HCT116 (cell line): ENCODE data around the gene C3orf20. TPM values are rescaled to one million over a fixed set of nuclear protein-coding genes. Genes with fewer than 3 reads are reported as not detected.

Experiments
- ATAC-seq: fragments of 200-7000 bp; cut with Tn5 transposase; 2 replicates; pipeline ENCODE4 v1.9.1; 2020; ENCODE audit warnings: mild to moderate bottlenecking, moderate library complexity
- BruUV-seq: library from RNA; stranded (reverse); fragments of 400-500 nt; replicated peaks from 2 replicates; lab custom pipeline; 2021; lab: Mats Ljungman, UMichigan
- CTCF ChIA-PET: fragments of 300-600 bp; sonication (Branson Sonifier 250); formaldehyde crosslinking; loops from one replicate; lab custom pipeline; 2021; ENCODE audit warnings: antibody characterized with exemption; lab: Charles Lee
- POLR2A ChIA-PET: fragments of 300-600, 350-600 bp; sonication (Branson Sonifier 250); formaldehyde crosslinking; loops from one replicate; lab custom pipeline; 2021; ENCODE audit warnings: antibody characterized with exemption; lab: Charles Lee
- RAD21 ChIA-PET, 2 experiments: fragments of 300-600 bp; sonication (Branson Sonifier 250); formaldehyde crosslinking; loops; one replicate each; lab custom pipeline; 2023; ENCODE audit warnings: low total read pairs in 2 of 2; ENCODE audit not compliant: uncharacterized antibody in 2 of 2, unreplicated experiment in 2 of 2, low non-redundant PET in 1 of 2; lab: Charles Lee
- DNase-seq: peaks from one replicate; pipeline ENCODE4 v3.0.0-alpha.2; 2010; ENCODE audit warnings: low read depth, low spot score
- H2AFZ ChIP-seq: fragments of 200-600 bp; shearing (Covaris generic), sonication (generic); 2 replicates; pipeline ENCODE4 v1.6.1; 2017; ENCODE audit warnings: low read depth, mixed run types, mixed read lengths, antibody characterized with exemption, low read length; ENCODE audit not compliant: poor library complexity, severe bottlenecking
- H3K27ac ChIP-seq: 2 replicates; pipeline ENCODE4 v1.5.1; 2012; ENCODE audit warnings: low read depth, low read length
- H3K27me3 ChIP-seq: fragments of 200-600 bp; sonication (generic); 2 replicates; pipeline ENCODE4 v1.6.1; 2016; ENCODE audit warnings: mixed run types, low read length, mixed read lengths; ENCODE audit not compliant: insufficient read depth
- H3K36me3 ChIP-seq, 2 experiments: fragments of 200-500 bp in 1 of 2; fragments of 200-600 bp in 1 of 2; sonication (Bioruptor generic) in 1 of 2; sonication (generic) in 1 of 2; 2 replicates each; pipeline versions ENCODE4 v1.5.1 to v1.6.1; 2014 to 2016; ENCODE audit warnings: low read length in 2 of 2, inconsistent platforms in 1 of 2, mixed read lengths in 1 of 2, mixed run types in 1 of 2; ENCODE audit not compliant: insufficient read depth in 2 of 2, control insufficient read depth in 1 of 2
- H3K4me1 ChIP-seq, 2 experiments: fragments of 200-600 bp in 1 of 2; sonication (generic) in 1 of 2; 2 replicates each; pipeline versions ENCODE4 v1.5.1 to v1.6.1; 2012 to 2017; ENCODE audit warnings: low read length in 2 of 2, inconsistent platforms in 1 of 2, mild to moderate bottlenecking in 1 of 2, mixed read lengths in 1 of 2, mixed run types in 1 of 2, moderate library complexity in 1 of 2; ENCODE audit not compliant: insufficient read depth in 2 of 2, control insufficient read depth in 1 of 2
- H3K4me2 ChIP-seq: fragments of 200-600 bp; sonication (generic); 2 replicates; pipeline ENCODE4 v1.6.1; 2017; ENCODE audit warnings: mixed run types, low read length, mixed read lengths
- H3K4me3 ChIP-seq, 2 experiments: fragments of 200-600 bp in 1 of 2; sonication (generic) in 1 of 2; replicated peaks in 1 of 2; 2 replicates each; pipeline ENCODE4 v1.5.1; 2011 to 2016; ENCODE audit warnings: low read length in 2 of 2, control low read depth in 1 of 2, low read depth in 1 of 2, mild to moderate bottlenecking in 1 of 2, mixed read lengths in 1 of 2, mixed run types in 1 of 2
- H3K79me2 ChIP-seq: fragments of 200-600 bp; sonication (generic); 2 replicates; pipeline ENCODE4 v1.6.1; 2017; ENCODE audit warnings: mild to moderate bottlenecking, mixed run types, low read length, moderate library complexity, mixed read lengths; ENCODE audit not compliant: insufficient read depth
- H3K9ac ChIP-seq: fragments of 200-600 bp; sonication (generic); 2 replicates; pipeline ENCODE4 v1.6.1; 2016; ENCODE audit warnings: low read length, mixed read lengths
- H3K9me2 ChIP-seq: fragments of 200-600 bp; sonication (generic), shearing (Covaris generic); 2 replicates; pipeline ENCODE4 v1.6.1; 2017; ENCODE audit warnings: mixed run types, mild to moderate bottlenecking, moderate library complexity; ENCODE audit not compliant: insufficient read depth
- H3K9me3 ChIP-seq, 2 experiments: fragments of 200-500 bp in 1 of 2; fragments of 200-600 bp in 1 of 2; sonication (Bioruptor generic) in 1 of 2; sonication (generic) in 1 of 2; 2 replicates each; pipeline ENCODE4 v1.6.1; 2014 to 2017; ENCODE audit warnings: low read length in 2 of 2, mixed read lengths in 2 of 2, inconsistent platforms in 1 of 2, low read depth in 1 of 2, mild to moderate bottlenecking in 1 of 2, mixed run types in 1 of 2, moderate library complexity in 1 of 2; ENCODE audit not compliant: control insufficient read depth in 1 of 2, insufficient read depth in 1 of 2
- H4K20me1 ChIP-seq: fragments of 200-600 bp; sonication (generic), shearing (Covaris generic); 2 replicates; pipeline ENCODE4 v1.6.1; 2017; ENCODE audit warnings: mixed run types, mild to moderate bottlenecking, moderate library complexity; ENCODE audit not compliant: insufficient read depth
- CBX3 ChIP-seq: IDR thresholded peaks from 2 replicates; pipeline ENCODE4 v1.6.1; 2012; ENCODE audit warnings: low read depth
- EGR1 ChIP-seq: IDR thresholded peaks from 2 replicates; pipeline ENCODE4 v1.6.1; 2012; ENCODE audit warnings: low read depth
- ELF1 ChIP-seq: IDR thresholded peaks from 2 replicates; pipeline ENCODE4 v1.6.1; 2012; ENCODE audit warnings: low read depth, borderline replicate concordance
- EZH2 ChIP-seq: fragments of 200-600 bp; sonication (generic); IDR thresholded peaks from 2 replicates; pipeline ENCODE4 v1.6.1; 2017; ENCODE audit warnings: antibody characterized with exemption, mixed run types
- FOSL1 ChIP-seq: IDR thresholded peaks from 2 replicates; pipeline ENCODE4 v1.6.1; 2012; ENCODE audit warnings: low read depth
- JUND ChIP-seq: IDR thresholded peaks from 2 replicates; pipeline ENCODE4 v1.6.1; 2012
- POLR2A ChIP-seq: IDR thresholded peaks from 2 replicates; pipeline ENCODE4 v1.7.0; 2011; ENCODE audit warnings: borderline replicate concordance; ENCODE audit not compliant: insufficient read depth, insufficient read length; ENCODE audit errors: extremely low read depth
- POLR2AphosphoS5 ChIP-seq: IDR thresholded peaks from 2 replicates; pipeline ENCODE4 v1.6.1; 2011; ENCODE audit warnings: mild to moderate bottlenecking, low read depth, low read length, moderate library complexity
- RAD21 ChIP-seq: IDR thresholded peaks from 2 replicates; pipeline ENCODE4 v1.6.1; 2012; ENCODE audit warnings: low read depth, mild to moderate bottlenecking
- REST ChIP-seq: IDR thresholded peaks from 2 replicates; pipeline ENCODE4 v1.6.1; 2012; ENCODE audit warnings: low read depth
- SIN3A ChIP-seq: IDR thresholded peaks from 2 replicates; pipeline ENCODE4 v1.6.1; 2012; ENCODE audit warnings: low read depth
- SP1 ChIP-seq: IDR thresholded peaks from 2 replicates; pipeline ENCODE4 v1.6.1; 2012; ENCODE audit warnings: low read depth
- SRF ChIP-seq: IDR thresholded peaks from 2 replicates; pipeline ENCODE4 v1.6.1; 2012; ENCODE audit warnings: low read depth
- TCF7L2 ChIP-seq: IDR thresholded peaks from 2 replicates; pipeline ENCODE4 v1.7.0; 2011; ENCODE audit warnings: borderline replicate concordance, inconsistent platforms; ENCODE audit not compliant: insufficient read depth, insufficient read length; ENCODE audit errors: extremely low read depth
- YY1 ChIP-seq: IDR thresholded peaks from 2 replicates; pipeline ENCODE4 v1.6.1; 2011; ENCODE audit warnings: low read length, low read depth, moderate library complexity, mild to moderate bottlenecking; ENCODE audit not compliant: insufficient replicate concordance; ENCODE audit errors: extremely low read depth
- ZFX ChIP-seq: fragments of 450-650 bp; IDR thresholded peaks from 2 replicates; pipeline ENCODE4 v1.6.1; 2017
- ZNF274 ChIP-seq: fragments of 200-500 bp; sonication (Bioruptor generic); IDR thresholded peaks from 2 replicates; pipeline ENCODE4 v1.6.1; 2014; ENCODE audit warnings: mild to moderate bottlenecking, low read depth, low read length, inconsistent platforms
- intact Hi-C: fragments of 100-400 bp; cut with micrococcal nuclease; formaldehyde crosslinking; loops from 2 replicates; pipeline ENCODE4 v1.10.0; 2022
- total RNA-seq: library from RNA; stranded (reverse); gene quantifications from one replicate; pipeline ENCODE4 v1.2.1, GENCODE V29; 2021; ENCODE audit not compliant: unreplicated experiment
- TF ChIP-seq, protein P1 (sequence below): IDR thresholded peaks from 2 replicates; pipeline ENCODE4 v1.6.1; 2011; ENCODE audit warnings: mild to moderate bottlenecking, low read length, moderate library complexity; ENCODE audit not compliant: insufficient replicate concordance; ENCODE audit errors: extremely low read depth
- TF ChIP-seq, protein P2 (sequence below): IDR thresholded peaks from 2 replicates; pipeline ENCODE4 v1.6.1; 2012

C3orf20 gene
- total RNA-seq, 1 experiment from 2014 or later, result 0.20 TPM

DNA sequence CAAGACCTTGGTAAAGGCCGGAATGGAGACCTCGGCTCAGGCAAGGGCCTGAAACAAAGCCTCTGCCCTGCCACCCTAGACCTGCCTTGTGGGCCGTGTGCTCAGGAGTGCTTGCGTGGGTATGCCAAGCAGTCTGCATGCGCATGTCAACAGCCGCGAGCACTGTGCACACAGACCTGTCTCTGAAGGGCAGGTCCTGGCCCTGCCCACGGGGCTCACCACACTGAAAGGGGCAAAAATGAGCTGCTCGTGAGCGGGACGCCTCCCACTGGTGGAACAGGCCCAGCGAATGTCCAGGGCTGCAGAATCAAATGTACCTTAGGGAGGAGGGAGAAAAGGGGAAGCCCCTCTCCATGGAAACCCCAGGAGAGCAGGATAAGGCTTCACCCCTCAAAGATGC lies 99.5 kb downstream of the C3orf20 start:
- no peak overlapping the region for H3K27ac ChIP-seq
- H3K9me2 ChIP-seq, result no peaks in the 10 kb centered on the region
- ChIA-PET POLR2A (no interaction called here), CTCF (no interaction called here), RAD21 (no interaction called here)
- no peaks in the 10 kb centered on the region for H3K36me3 ChIP-seq
- H3K9me3 ChIP-seq, result no peaks in the 10 kb centered on the region
- no TSS peak for BruUV-seq
- no peak overlapping the region for H3K9ac ChIP-seq
- H3K4me3 ChIP-seq, result no peak overlapping the region
- ATAC-seq (no peak), DNase-seq (no peak)
- no peaks in the 10 kb centered on the region for H3K79me2 ChIP-seq
- no peaks in the 10 kb centered on the region for H4K20me1 ChIP-seq
- H3K4me2 ChIP-seq, result no peak overlapping the region
- TF ChIP-seq JUND, result no peak
- no peak for TF ChIP-seq REST
- no peak for TF ChIP-seq EGR1
- TF ChIP-seq ZNF274, result no peak
- TF ChIP-seq, protein P1, sequence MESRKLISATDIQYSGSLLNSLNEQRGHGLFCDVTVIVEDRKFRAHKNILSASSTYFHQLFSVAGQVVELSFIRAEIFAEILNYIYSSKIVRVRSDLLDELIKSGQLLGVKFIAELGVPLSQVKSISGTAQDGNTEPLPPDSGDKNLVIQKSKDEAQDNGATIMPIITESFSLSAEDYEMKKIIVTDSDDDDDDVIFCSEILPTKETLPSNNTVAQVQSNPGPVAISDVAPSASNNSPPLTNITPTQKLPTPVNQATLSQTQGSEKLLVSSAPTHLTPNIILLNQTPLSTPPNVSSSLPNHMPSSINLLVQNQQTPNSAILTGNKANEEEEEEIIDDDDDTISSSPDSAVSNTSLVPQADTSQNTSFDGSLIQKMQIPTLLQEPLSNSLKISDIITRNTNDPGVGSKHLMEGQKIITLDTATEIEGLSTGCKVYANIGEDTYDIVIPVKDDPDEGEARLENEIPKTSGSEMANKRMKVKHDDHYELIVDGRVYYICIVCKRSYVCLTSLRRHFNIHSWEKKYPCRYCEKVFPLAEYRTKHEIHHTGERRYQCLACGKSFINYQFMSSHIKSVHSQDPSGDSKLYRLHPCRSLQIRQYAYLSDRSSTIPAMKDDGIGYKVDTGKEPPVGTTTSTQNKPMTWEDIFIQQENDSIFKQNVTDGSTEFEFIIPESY, result no peak
- TF ChIP-seq POLR2A, result no peak
- TF ChIP-seq ZFX, result no peak
- no peak for TF ChIP-seq ELF1
- no peak for TF ChIP-seq CBX3
- TF ChIP-seq YY1, result no peak
- TF ChIP-seq RAD21, result no peak
- TF ChIP-seq SRF, result no peak
- no peak for TF ChIP-seq EZH2
- TF ChIP-seq SP1, result no peak
- TF ChIP-seq POLR2AphosphoS5, result no peak
- TF ChIP-seq TCF7L2, result no peak
- no peak for TF ChIP-seq FOSL1
- TF ChIP-seq, protein P2, sequence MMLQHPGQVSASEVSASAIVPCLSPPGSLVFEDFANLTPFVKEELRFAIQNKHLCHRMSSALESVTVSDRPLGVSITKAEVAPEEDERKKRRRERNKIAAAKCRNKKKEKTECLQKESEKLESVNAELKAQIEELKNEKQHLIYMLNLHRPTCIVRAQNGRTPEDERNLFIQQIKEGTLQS, result no peak
- TF ChIP-seq SIN3A, result no peak
- intact Hi-C loops, result no loop called here
- H2AFZ ChIP-seq, result no peak overlapping the region
- H3K27me3 ChIP-seq, result no peaks in the 10 kb centered on the region
- no peaks in the 10 kb centered on the region for H3K4me1 ChIP-seq
